Uterus (tissue), 2 donors: ENCODE results near the gene CEP78.

ENCODE experiments used
- CTCF ChIP-seq, 4 experiments: fragments of 200-600 bp in 2 of 4; fragments of 450-650 bp in 2 of 4; sonication (generic) in 2 of 4; IDR thresholded peaks; one replicate each; pipeline ENCODE4 v1.5.1; 2016 to 2019; ENCODE audit warnings: antibody characterized with exemption in 4 of 4, mild to moderate bottlenecking in 2 of 4, moderate library complexity in 1 of 4
- POLR2A ChIP-seq, 2 donors: fragments of 450-650 bp; IDR thresholded peaks; one replicate each; pipeline ENCODE4 v1.6.1; 2016; ENCODE audit warnings: antibody characterized with exemption in 2 of 2, mild to moderate bottlenecking in 1 of 2, moderate library complexity in 1 of 2

- TF ChIP-seq POLR2A (IDR thresholded peaks at IDR 0.05), result no peak
- no peak for TF ChIP-seq CTCF (IDR thresholded peaks at IDR 0.05)
Measured at GRCh38 chr9:78296201-78296892, 60.5 kb downstream of the CEP78 start.
